H1 (cell line): ENCODE results near the gene PCDH9. TPM values are rescaled to one million over a fixed set of nuclear protein-coding genes. Genes with fewer than 3 reads are reported as not detected.

Experiments
- KDM1A ChIP-seq: fragments of 200-600, 300-600 bp; sonication (generic); IDR thresholded peaks from 2 replicates; pipeline ENCODE4 v1.7.1; 2016; ENCODE audit warnings: mild to moderate bottlenecking, low read length, borderline replicate concordance
- RXRA ChIP-seq: IDR thresholded peaks from 2 replicates; pipeline ENCODE4 v1.6.1; 2011; ENCODE audit warnings: low read depth, mild to moderate bottlenecking, low read length, moderate library complexity; ENCODE audit not compliant: insufficient read depth
- SRF ChIP-seq: IDR thresholded peaks from 2 replicates; pipeline ENCODE4 v1.6.1; 2011; ENCODE audit warnings: mild to moderate bottlenecking, low read depth, low read length, moderate library complexity
- ZNF274 ChIP-seq: IDR thresholded peaks from 2 replicates; pipeline ENCODE4 v1.7.0; 2012; ENCODE audit warnings: low read length, borderline replicate concordance; ENCODE audit errors: extremely low read depth
- polyA plus RNA-seq, 7 experiments: library from polyadenylated mRNA; depleted of rRNA in 3 of 7; stranded (reverse) in 5 of 7; unstranded in 2 of 7; fragments of >200 nt in 5 of 7; fragments of 200-250 nt in 2 of 7; gene quantifications; 1 replicate in 5 of 7; 2 replicates in 1 of 7; 4 replicates in 1 of 7; pipeline versions ENCODE4 v1.2.1 to v1.2.3, GENCODE V29; 2011 to 2013; ENCODE audit warnings: missing spikeins in 2 of 7, mixed read lengths in 2 of 7
- total RNA-seq: library from RNA; stranded (reverse); fragmentation: NEBNext Ultra II Directional; extraction: Animal tissue kit (Norgen Biotek cat#: 25700); gene quantifications from 2 replicates; pipeline ENCODE4 v1.2.1, GENCODE V29; 2021
- TF ChIP-seq, protein P1 (sequence below): IDR thresholded peaks from 2 replicates; pipeline ENCODE4 v1.6.1; 2011; ENCODE audit warnings: low read depth, mild to moderate bottlenecking, low read length; ENCODE audit not compliant: insufficient read depth
- TF ChIP-seq, protein P2 (sequence below): fragments of 300-600 bp; sonication (generic); IDR thresholded peaks from 2 replicates; pipeline ENCODE4 v1.7.1; 2012; ENCODE audit warnings: low read length, moderate library complexity, mild to moderate bottlenecking, inconsistent platforms; ENCODE audit not compliant: insufficient replicate concordance
- TF ChIP-seq, protein P3 (sequence below): IDR thresholded peaks from 2 replicates; pipeline ENCODE4 v1.6.1; 2012; ENCODE audit warnings: low read length, inconsistent platforms

PCDH9 gene
- total and polyA plus RNA-seq, 2 of the 8 experiments (the other 6 are each of a cell fraction or from before 2014, with no cell fraction given) = 0.12 to 0.60 TPM

DNA sequence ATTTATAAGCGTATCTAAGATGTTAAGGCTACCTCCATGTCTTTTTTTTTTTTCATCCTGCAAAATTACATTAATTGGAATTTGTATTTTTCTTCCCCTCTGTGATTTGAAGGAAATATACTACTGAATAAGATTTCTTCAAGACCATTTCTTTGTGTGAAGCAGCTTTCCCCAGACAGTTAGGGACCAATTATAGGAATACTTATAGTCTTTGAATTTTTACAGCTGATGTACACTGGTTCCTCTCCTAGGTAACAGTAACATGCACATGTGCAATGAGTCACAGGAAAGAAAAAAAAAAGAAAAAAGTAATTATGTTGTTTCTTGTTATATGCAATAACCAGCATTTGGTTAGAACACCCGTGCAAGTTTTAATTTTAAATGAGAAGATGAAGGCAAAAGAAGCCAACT is 82.0 kb downstream of the PCDH9 start (continued):
- TF ChIP-seq, protein P1, sequence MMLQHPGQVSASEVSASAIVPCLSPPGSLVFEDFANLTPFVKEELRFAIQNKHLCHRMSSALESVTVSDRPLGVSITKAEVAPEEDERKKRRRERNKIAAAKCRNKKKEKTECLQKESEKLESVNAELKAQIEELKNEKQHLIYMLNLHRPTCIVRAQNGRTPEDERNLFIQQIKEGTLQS = no peak
- TF ChIP-seq, protein P2, sequence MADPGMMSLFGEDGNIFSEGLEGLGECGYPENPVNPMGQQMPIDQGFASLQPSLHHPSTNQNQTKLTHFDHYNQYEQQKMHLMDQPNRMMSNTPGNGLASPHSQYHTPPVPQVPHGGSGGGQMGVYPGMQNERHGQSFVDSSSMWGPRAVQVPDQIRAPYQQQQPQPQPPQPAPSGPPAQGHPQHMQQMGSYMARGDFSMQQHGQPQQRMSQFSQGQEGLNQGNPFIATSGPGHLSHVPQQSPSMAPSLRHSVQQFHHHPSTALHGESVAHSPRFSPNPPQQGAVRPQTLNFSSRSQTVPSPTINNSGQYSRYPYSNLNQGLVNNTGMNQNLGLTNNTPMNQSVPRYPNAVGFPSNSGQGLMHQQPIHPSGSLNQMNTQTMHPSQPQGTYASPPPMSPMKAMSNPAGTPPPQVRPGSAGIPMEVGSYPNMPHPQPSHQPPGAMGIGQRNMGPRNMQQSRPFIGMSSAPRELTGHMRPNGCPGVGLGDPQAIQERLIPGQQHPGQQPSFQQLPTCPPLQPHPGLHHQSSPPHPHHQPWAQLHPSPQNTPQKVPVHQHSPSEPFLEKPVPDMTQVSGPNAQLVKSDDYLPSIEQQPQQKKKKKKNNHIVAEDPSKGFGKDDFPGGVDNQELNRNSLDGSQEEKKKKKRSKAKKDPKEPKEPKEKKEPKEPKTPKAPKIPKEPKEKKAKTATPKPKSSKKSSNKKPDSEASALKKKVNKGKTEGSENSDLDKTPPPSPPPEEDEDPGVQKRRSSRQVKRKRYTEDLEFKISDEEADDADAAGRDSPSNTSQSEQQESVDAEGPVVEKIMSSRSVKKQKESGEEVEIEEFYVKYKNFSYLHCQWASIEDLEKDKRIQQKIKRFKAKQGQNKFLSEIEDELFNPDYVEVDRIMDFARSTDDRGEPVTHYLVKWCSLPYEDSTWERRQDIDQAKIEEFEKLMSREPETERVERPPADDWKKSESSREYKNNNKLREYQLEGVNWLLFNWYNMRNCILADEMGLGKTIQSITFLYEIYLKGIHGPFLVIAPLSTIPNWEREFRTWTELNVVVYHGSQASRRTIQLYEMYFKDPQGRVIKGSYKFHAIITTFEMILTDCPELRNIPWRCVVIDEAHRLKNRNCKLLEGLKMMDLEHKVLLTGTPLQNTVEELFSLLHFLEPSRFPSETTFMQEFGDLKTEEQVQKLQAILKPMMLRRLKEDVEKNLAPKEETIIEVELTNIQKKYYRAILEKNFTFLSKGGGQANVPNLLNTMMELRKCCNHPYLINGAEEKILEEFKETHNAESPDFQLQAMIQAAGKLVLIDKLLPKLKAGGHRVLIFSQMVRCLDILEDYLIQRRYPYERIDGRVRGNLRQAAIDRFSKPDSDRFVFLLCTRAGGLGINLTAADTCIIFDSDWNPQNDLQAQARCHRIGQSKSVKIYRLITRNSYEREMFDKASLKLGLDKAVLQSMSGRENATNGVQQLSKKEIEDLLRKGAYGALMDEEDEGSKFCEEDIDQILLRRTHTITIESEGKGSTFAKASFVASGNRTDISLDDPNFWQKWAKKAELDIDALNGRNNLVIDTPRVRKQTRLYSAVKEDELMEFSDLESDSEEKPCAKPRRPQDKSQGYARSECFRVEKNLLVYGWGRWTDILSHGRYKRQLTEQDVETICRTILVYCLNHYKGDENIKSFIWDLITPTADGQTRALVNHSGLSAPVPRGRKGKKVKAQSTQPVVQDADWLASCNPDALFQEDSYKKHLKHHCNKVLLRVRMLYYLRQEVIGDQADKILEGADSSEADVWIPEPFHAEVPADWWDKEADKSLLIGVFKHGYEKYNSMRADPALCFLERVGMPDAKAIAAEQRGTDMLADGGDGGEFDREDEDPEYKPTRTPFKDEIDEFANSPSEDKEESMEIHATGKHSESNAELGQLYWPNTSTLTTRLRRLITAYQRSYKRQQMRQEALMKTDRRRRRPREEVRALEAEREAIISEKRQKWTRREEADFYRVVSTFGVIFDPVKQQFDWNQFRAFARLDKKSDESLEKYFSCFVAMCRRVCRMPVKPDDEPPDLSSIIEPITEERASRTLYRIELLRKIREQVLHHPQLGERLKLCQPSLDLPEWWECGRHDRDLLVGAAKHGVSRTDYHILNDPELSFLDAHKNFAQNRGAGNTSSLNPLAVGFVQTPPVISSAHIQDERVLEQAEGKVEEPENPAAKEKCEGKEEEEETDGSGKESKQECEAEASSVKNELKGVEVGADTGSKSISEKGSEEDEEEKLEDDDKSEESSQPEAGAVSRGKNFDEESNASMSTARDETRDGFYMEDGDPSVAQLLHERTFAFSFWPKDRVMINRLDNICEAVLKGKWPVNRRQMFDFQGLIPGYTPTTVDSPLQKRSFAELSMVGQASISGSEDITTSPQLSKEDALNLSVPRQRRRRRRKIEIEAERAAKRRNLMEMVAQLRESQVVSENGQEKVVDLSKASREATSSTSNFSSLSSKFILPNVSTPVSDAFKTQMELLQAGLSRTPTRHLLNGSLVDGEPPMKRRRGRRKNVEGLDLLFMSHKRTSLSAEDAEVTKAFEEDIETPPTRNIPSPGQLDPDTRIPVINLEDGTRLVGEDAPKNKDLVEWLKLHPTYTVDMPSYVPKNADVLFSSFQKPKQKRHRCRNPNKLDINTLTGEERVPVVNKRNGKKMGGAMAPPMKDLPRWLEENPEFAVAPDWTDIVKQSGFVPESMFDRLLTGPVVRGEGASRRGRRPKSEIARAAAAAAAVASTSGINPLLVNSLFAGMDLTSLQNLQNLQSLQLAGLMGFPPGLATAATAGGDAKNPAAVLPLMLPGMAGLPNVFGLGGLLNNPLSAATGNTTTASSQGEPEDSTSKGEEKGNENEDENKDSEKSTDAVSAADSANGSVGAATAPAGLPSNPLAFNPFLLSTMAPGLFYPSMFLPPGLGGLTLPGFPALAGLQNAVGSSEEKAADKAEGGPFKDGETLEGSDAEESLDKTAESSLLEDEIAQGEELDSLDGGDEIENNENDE = no peak
- TF ChIP-seq ZNF274 (no peak), SRF (no peak), KDM1A (no peak), RXRA (no peak)
- TF ChIP-seq, protein P3, sequence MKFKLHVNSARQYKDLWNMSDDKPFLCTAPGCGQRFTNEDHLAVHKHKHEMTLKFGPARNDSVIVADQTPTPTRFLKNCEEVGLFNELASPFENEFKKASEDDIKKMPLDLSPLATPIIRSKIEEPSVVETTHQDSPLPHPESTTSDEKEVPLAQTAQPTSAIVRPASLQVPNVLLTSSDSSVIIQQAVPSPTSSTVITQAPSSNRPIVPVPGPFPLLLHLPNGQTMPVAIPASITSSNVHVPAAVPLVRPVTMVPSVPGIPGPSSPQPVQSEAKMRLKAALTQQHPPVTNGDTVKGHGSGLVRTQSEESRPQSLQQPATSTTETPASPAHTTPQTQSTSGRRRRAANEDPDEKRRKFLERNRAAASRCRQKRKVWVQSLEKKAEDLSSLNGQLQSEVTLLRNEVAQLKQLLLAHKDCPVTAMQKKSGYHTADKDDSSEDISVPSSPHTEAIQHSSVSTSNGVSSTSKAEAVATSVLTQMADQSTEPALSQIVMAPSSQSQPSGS = no peak
